Psoas muscle (tissue), 8 donors: Measurements from ENCODE around the gene TAX1BP1. TPM values are rescaled to one million over a fixed set of nuclear protein-coding genes. Genes with fewer than 3 reads are reported as not detected.

ENCODE experiments used
- ATAC-seq, 4 donors: fragments of 200-7000 bp; cut with Tn5 transposase; one replicate each; pipeline ENCODE4 v1.9.1; 2020; ENCODE audit warnings: moderate library complexity in 3 of 4, mild to moderate bottlenecking in 2 of 4
- DNase-seq, 2 donors: peaks; one replicate each; pipeline ENCODE4 v3.0.0-alpha.2; 2020
- H3K27ac ChIP-seq: fragments of 200-600 bp; one replicate; pipeline ENCODE4 v1.8.0; 2022
- H3K27me3 ChIP-seq, 3 donors: fragments of 200-600 bp in 1 of 3; one replicate each; pipeline versions ENCODE4 v1.6.1 to v1.8.0; 2013 to 2022; ENCODE audit warnings: low read length in 2 of 3, mild to moderate bottlenecking in 2 of 3, moderate library complexity in 1 of 3; ENCODE audit not compliant: insufficient read depth in 3 of 3
- H3K36me3 ChIP-seq, 2 donors: fragments of 200-600 bp in 1 of 2; one replicate each; pipeline versions ENCODE4 v1.6.1 to v1.8.0; 2013 to 2022; ENCODE audit warnings: low read depth in 1 of 2, mild to moderate bottlenecking in 1 of 2, moderate library complexity in 1 of 2; ENCODE audit not compliant: insufficient read depth in 1 of 2
- H3K4me1 ChIP-seq: fragments of 200-600 bp; one replicate; pipeline ENCODE4 v1.8.0; 2022
- H3K4me3 ChIP-seq: fragments of 200-600 bp; one replicate; pipeline ENCODE4 v1.8.0; 2022; ENCODE audit warnings: mild to moderate bottlenecking
- H3K9me3 ChIP-seq: fragments of 200-600 bp; one replicate; pipeline ENCODE4 v1.8.0; 2022
- CTCF ChIP-seq: fragments of 200-600 bp; IDR thresholded peaks from one replicate; pipeline ENCODE4 v1.8.0; 2022; ENCODE audit warnings: antibody characterized with exemption
- WGBS, 3 donors: extraction: QIAGEN DNeasy Blood & Tissue Kit; methylation state at CpG; one replicate each; pipeline versions ENCODE4 v1.1.6 to v1.1.7; 2013; 5-methylcytosine and 5-hydroxymethylcytosine counted together
- intact Hi-C, 2 donors: fragments of 100-400 bp; cut with DNase I; formaldehyde crosslinking; loops; one replicate each; pipeline versions ENCODE4 v1.11.0 to v1.14.2; 2022
- polyA plus RNA-seq, 3 donors: library from polyadenylated mRNA; stranded (reverse); fragments of 200-250 nt; gene quantifications; one replicate each; pipeline ENCODE4 v1.2.3, GENCODE V29; 2013
- total RNA-seq, 4 donors: library from RNA; stranded (reverse); fragmentation: NEBNext Ultra II Directional in 2 of 4; extraction: Animal tissue kit (Norgen Biotek cat#: 25700) in 2 of 4; gene quantifications; one replicate each; pipeline versions ENCODE4 v1.2.1 to v1.2.4, GENCODE V29; 2021 to 2023
- donor health status: healthy with polysubstance abuse.
- donor health status: DM: no; HTN: no; CAD: no; lungs with moderate emphysema.
- donor health status: Bipolar disorder and iron deficiency.
- donor health status: healthy.
- donor health status: DM: yes; HTN: yes; CAD: no.
- donor health status: DM: no; HTN: no; CAD: no.
- donor health status: DM: no; HTN: no; CAD: no.
- donor health status: DM: yes; HTN: yes; CAD: no.

Gene TAX1BP1
- total and polyA plus RNA-seq, 7 donors = 65.9 to 171 (median 123) TPM

- Histone ChIP-seq H3K4me1 (peaks cover 7% of the 10 kb centered on the region), H3K27ac (no peak overlapping the region), H3K27me3 (no peaks in the 10 kb centered on the region), H3K9me3 (no peaks in the 10 kb centered on the region), H3K4me3 (no peak overlapping the region), H3K36me3 (peaks cover 3 to 64% of the 10 kb centered on the region in 2 donors)
- WGBS, 3 donors = 46 to 55% (median 49%) methylated on average over 1 of the region's 1 CpG
- ATAC-seq (no peak), DNase-seq (no peak)
- intact Hi-C loops = no loop called here
- no peak for TF ChIP-seq CTCF
Measured at GRCh38 chr7:27753863-27754262, 13.9 kb downstream of the TAX1BP1 start.

DNA sequence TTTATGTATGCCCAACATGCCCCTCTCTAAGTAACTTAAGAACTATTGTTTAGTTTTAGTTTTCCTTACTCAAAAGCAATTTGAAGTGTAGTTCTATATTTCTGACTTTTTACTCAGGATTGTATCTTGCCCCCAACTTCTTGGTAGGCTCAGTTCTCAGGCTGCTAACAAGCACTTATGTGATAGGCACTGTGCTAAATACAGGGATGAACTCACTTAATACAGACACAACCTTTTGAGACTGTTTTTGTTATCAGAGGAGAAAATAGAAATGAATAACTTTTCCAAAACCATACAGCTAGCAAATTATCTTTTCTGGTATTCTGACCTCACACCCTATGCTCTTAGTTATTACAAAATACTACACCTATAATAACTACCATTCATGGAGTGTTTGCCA, 16.3 kb downstream of the TAX1BP1 start:
- intact Hi-C loops = no loop called here
- no peak for TF ChIP-seq CTCF
- H3K9me3 ChIP-seq = no peaks in the 10 kb centered on the region
- DNase-seq (no peak), ATAC-seq (peak in 1 of 4 donors; percentile 60)
- no peaks in the 10 kb centered on the region for H3K27me3 ChIP-seq
- no peak overlapping the region for H3K27ac ChIP-seq
- peaks cover 3 to 52% of the 10 kb centered on the region in 2 donors for H3K36me3 ChIP-seq
- no peak overlapping the region for H3K4me3 ChIP-seq
- H3K4me1 ChIP-seq = peaks cover 7% of the 10 kb centered on the region

- H3K27ac ChIP-seq = no peak overlapping the region
- WGBS, 3 donors = 88 to 100% (median 97%) methylated on average over 1 of the region's 1 CpG
- peaks cover 3 to 41% of the 10 kb centered on the region in 2 donors for H3K36me3 ChIP-seq
Measured at GRCh38 chr7:27759491-27759890, 19.5 kb downstream of the TAX1BP1 start.

DNA sequence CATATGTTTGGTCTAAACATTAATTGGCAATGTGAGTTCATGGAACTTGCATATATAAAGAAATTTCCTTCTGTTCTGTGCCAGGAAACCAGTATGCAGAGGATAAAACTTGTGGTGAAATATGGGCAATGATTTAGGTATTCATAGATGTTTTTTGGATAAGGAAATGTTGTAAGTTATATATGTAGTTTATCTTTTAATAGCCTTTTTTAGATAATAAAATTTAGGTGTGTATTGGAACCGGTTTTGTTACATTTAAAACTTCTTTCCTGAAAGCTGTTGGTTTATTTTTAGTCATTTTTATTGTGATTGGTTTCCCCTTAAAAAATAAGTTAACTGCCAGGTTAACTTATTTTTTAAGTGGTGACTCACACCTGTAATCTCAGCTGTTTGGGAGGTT, 22.1 kb downstream of the TAX1BP1 start:
- Histone ChIP-seq H3K27ac (no peak overlapping the region), H3K4me1 (no peaks in the 10 kb centered on the region), H3K27me3 (no peaks in the 10 kb centered on the region), H3K4me3 (no peak overlapping the region), H3K36me3 (peaks cover 0 to 44% of the 10 kb centered on the region in 2 donors), H3K9me3 (no peaks in the 10 kb centered on the region)
- ATAC-seq (no peak), DNase-seq (no peak)
- intact Hi-C loops = no loop called here
- TF ChIP-seq CTCF = no peak
- 90 to 95% (median 94%) methylated on average over 1 of the region's 1 CpG for WGBS, 3 donors

More at GRCh38 chr7:27759491-27759890, 19.5 kb downstream of the TAX1BP1 start:
- Histone ChIP-seq H3K9me3 (no peaks in the 10 kb centered on the region), H3K27me3 (no peaks in the 10 kb centered on the region), H3K4me1 (no peaks in the 10 kb centered on the region), H3K4me3 (no peak overlapping the region)
- ATAC-seq (no peak), DNase-seq (no peak)
- intact Hi-C loops = no loop called here
- no peak for TF ChIP-seq CTCF

- ATAC-seq (no peak), DNase-seq (no peak)
- Histone ChIP-seq H3K4me1 (no peaks in the 10 kb centered on the region), H3K4me3 (no peak overlapping the region), H3K27me3 (no peaks in the 10 kb centered on the region), H3K27ac (no peak overlapping the region), H3K36me3 (peaks cover 0 to 27% of the 10 kb centered on the region in 2 donors), H3K9me3 (no peaks in the 10 kb centered on the region)
- intact Hi-C loops = no loop called here
- TF ChIP-seq CTCF = no peak
- 62 to 82% (median 79%) methylated on average over 2 of the region's 2 CpGs for WGBS, 3 donors
Measured at GRCh38 chr7:27763983-27764508, 24.1 kb downstream of the TAX1BP1 start.
